DND-41 (cell line): ENCODE results near the gene IL10.

ENCODE experiments used
- ATAC-seq: fragments of 200-7000 bp; cut with Tn5 transposase; 3 replicates; pipeline ENCODE4 v1.9.1; 2021; ENCODE audit warnings: low read depth; ENCODE audit not compliant: insufficient read depth
- DNase-seq: peaks from one replicate; pipeline ENCODE4 v3.0.0-alpha.2; 2020
- H2AFZ ChIP-seq: 2 replicates; pipeline ENCODE4 v1.6.0; 2012; ENCODE audit warnings: low read depth, low read length
- H3K27ac ChIP-seq: 2 replicates; pipeline ENCODE4 v1.5.1; 2012; ENCODE audit warnings: low read length, inconsistent platforms
- H3K27me3 ChIP-seq: fragments of 200-600 bp; sonication (generic); 2 replicates; pipeline ENCODE4 v1.6.0; 2012; ENCODE audit warnings: low read length, mild to moderate bottlenecking, inconsistent platforms; ENCODE audit not compliant: insufficient read depth, poor library complexity
- H3K36me3 ChIP-seq: 2 replicates; pipeline ENCODE4 v1.5.1; 2012; ENCODE audit warnings: low read length, inconsistent platforms; ENCODE audit not compliant: insufficient read depth
- H3K4me1 ChIP-seq: 2 replicates; pipeline ENCODE4 v1.5.1; 2012; ENCODE audit warnings: mild to moderate bottlenecking, low read length; ENCODE audit not compliant: insufficient read depth
- H3K4me2 ChIP-seq: 2 replicates; pipeline ENCODE4 v1.6.0; 2012; ENCODE audit warnings: mild to moderate bottlenecking, moderate library complexity, low read length, inconsistent platforms; ENCODE audit not compliant: insufficient read depth
- H3K4me3 ChIP-seq, 2 experiments: fragments of 200-600 bp in 1 of 2; shearing (Covaris generic) in 1 of 2; 2 replicates each; pipeline ENCODE4 v1.5.1; 2012 to 2016; ENCODE audit warnings: inconsistent platforms in 2 of 2, low read length in 2 of 2, mild to moderate bottlenecking in 2 of 2, low read depth in 1 of 2, moderate library complexity in 1 of 2
- H3K79me2 ChIP-seq: 2 replicates; pipeline ENCODE4 v1.6.0; 2012; ENCODE audit warnings: low read length, inconsistent platforms; ENCODE audit not compliant: insufficient read depth
- H3K9ac ChIP-seq: 2 replicates; pipeline ENCODE4 v1.6.0; 2012; ENCODE audit warnings: low read depth, mild to moderate bottlenecking, inconsistent platforms, low read length, moderate library complexity
- H3K9me3 ChIP-seq: 2 replicates; pipeline ENCODE4 v1.5.1; 2012; ENCODE audit warnings: low read length, moderate library complexity, mild to moderate bottlenecking, inconsistent platforms; ENCODE audit not compliant: insufficient read depth, severe bottlenecking
- H4K20me1 ChIP-seq: 2 replicates; pipeline ENCODE4 v1.6.0; 2012; ENCODE audit warnings: low read length; ENCODE audit not compliant: insufficient read depth
- EZH2 ChIP-seq: IDR thresholded peaks from 3 replicates; pipeline ENCODE4 v1.6.1; 2012; ENCODE audit warnings: borderline replicate concordance, low read depth, mild to moderate bottlenecking, moderate library complexity, low read length, inconsistent platforms; ENCODE audit not compliant: severe bottlenecking
- TF ChIP-seq, protein P1 (sequence below): IDR thresholded peaks from 2 replicates; pipeline ENCODE4 v1.5.1; 2012; ENCODE audit warnings: borderline replicate concordance, low read length, moderate library complexity, mild to moderate bottlenecking; ENCODE audit not compliant: poor library complexity, severe bottlenecking; ENCODE audit errors: extremely low read depth

Gene IL10

DNA sequence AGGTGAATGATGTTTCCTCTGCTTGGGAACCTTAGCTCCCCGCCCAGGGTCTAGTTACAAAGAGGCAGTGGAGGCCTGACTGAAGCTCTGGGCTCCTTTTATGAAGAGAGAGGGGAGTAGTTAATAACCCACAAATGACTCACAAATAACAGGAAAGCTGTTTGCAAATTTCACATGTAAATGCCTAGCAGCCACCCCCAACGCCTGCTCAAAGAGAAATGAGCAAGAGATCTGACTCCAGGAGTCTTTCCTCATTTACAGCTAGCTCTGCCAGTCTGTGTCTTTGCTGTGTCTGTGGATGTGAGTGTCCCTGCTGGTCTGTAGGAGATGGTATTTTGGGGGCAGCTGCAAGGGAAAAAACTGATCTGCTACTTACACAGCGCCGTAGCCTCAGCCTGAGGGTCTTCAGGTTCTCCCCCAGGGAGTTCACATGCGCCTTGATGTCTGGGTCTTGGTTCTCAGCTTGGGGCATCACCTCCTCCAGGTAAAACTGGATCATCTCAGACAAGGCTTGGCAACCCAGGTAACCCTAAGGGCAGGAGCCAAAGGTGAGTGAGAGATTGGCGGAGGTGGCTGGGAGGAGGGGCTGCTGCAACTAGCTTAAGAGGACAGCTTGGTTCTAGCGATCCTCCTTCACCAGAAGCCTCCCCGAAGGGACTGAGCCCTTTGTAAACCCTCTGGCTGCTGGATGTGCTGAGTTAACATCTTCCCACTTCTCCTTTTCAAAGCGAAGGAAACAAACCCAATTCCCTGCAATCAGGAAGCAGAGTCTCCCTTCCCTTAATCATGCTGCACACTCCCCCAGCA is 1.6 kb downstream of the IL10 start, which contains the start of gene IL19:
Gene IL19 (plus strand): TSS at position 243 of the 807 bp plus-strand sequence. CDS start 65,890 bp downstream, outside the sequence.
- DNase-seq = no peak
- no peak for ATAC-seq
- H2AFZ ChIP-seq = peak within 1 kb of the TSS; percentile 40

DNA sequence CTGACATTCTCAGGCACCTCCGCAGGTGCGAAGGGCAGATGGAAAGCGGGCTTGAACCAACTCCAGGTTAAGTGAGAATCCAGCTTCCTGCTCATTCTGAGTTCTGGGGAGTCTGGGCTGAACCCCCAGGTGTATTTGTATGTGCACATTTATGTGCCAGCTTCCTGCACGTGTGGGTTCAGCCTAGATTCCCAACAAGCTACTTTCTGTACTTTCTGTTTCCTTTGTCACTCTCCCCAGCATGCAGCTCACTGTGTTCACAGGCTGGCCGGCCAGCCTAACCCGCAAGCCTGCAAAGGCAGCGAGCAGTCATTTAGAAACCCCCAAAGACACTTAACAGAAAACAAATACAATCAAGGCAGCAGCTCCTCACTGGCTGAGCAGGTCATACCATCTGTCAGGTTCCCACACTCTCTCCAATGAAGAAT is 3.0 kb downstream of the IL10 start:
- no peaks in the 10 kb centered on the region for H4K20me1 ChIP-seq

More for the DNA sequence above, 1.6 kb downstream of the IL10 start, which contains the start of gene IL19:
- no peaks in the 10 kb centered on the region for H3K27me3 ChIP-seq
- H4K20me1 ChIP-seq = no peaks in the 10 kb centered on the region
- H3K79me2 ChIP-seq = no peaks in the 10 kb centered on the region
- H3K27ac ChIP-seq = peak within 1 kb of the TSS; percentile 77
- no peaks in the 10 kb centered on the region for H3K36me3 ChIP-seq
- peak within 1 kb of the TSS; percentile 41 for H3K9ac ChIP-seq
- TF ChIP-seq, protein P1, sequence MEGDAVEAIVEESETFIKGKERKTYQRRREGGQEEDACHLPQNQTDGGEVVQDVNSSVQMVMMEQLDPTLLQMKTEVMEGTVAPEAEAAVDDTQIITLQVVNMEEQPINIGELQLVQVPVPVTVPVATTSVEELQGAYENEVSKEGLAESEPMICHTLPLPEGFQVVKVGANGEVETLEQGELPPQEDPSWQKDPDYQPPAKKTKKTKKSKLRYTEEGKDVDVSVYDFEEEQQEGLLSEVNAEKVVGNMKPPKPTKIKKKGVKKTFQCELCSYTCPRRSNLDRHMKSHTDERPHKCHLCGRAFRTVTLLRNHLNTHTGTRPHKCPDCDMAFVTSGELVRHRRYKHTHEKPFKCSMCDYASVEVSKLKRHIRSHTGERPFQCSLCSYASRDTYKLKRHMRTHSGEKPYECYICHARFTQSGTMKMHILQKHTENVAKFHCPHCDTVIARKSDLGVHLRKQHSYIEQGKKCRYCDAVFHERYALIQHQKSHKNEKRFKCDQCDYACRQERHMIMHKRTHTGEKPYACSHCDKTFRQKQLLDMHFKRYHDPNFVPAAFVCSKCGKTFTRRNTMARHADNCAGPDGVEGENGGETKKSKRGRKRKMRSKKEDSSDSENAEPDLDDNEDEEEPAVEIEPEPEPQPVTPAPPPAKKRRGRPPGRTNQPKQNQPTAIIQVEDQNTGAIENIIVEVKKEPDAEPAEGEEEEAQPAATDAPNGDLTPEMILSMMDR = no peak
- no peak for TF ChIP-seq EZH2
- H3K9me3 ChIP-seq = no peaks in the 10 kb centered on the region
- peaks cover 87% of the 10 kb centered on the region for H3K4me1 ChIP-seq
- peak within 1 kb of the TSS; percentile 33 for H3K4me2 ChIP-seq
- peak within 1 kb of the TSS in 1 of 2 experiments; percentile 4; a peak in 1 of 4 replicates for H3K4me3 ChIP-seq

DNA sequence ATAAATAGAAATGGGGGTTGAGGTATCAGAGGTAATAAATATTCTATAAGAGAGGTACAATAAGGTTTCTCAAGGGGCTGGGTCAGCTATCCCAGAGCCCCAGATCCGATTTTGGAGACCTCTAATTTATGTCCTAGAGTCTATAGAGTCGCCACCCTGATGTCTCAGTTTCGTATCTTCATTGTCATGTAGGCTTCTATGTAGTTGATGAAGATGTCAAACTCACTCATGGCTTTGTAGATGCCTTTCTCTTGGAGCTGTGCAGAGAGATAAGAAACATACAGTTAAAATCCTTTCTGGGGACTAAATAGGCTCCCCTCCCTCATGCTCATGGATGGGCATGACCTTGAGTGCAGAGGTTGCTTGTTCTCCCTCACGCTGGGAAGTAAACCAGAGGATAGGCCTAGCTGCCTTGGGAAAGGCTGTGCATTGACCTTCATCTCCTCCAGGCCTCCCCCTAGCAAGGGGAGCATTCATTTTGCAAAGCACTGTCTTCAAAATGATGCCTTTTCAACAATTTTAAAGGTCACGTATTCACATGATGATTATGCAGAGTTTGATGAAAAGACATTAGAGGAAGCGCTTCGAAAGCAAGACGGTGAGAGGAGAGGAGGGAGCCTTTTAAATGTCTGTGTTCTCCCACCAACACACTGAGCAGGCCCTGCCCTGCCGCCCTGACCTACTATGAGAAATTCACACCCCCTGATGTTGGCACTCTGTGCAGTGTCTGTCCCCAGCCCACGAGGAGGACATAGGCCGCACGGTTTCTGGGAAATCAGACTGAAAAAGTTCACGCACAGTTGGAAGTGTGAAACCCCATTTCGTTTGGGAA is 3.6 kb downstream of the IL10 start:
- no peak overlapping the region for H3K4me3 ChIP-seq
- H3K4me2 ChIP-seq = peak overlapping the region; percentile 33
- no peaks in the 10 kb centered on the region for H3K36me3 ChIP-seq
- no peaks in the 10 kb centered on the region for H4K20me1 ChIP-seq
- no peak for TF ChIP-seq EZH2
- TF ChIP-seq, protein P1 = no peak
- ATAC-seq = peak; percentile 12
- peak overlapping the region; percentile 41 for H3K9ac ChIP-seq
- no peaks in the 10 kb centered on the region for H3K79me2 ChIP-seq
- no peak for DNase-seq
- peak overlapping the region; percentile 40 for H2AFZ ChIP-seq
- peaks cover 93% of the 10 kb centered on the region for H3K4me1 ChIP-seq
- H3K9me3 ChIP-seq = no peaks in the 10 kb centered on the region
- H3K27ac ChIP-seq = peak overlapping the region; percentile 77
- H3K27me3 ChIP-seq = no peaks in the 10 kb centered on the region

More for the DNA sequence above, 3.0 kb downstream of the IL10 start:
- Histone ChIP-seq H3K9me3 (no peaks in the 10 kb centered on the region), H2AFZ (peak overlapping the region; percentile 40), H3K4me2 (peak overlapping the region; percentile 33), H3K36me3 (no peaks in the 10 kb centered on the region), H3K27me3 (no peaks in the 10 kb centered on the region), H3K9ac (peak overlapping the region; percentile 41), H3K4me1 (peaks cover 99% of the 10 kb centered on the region), H3K79me2 (no peaks in the 10 kb centered on the region), H3K4me3 (peak overlapping the region in 1 of 2 experiments; percentile 4; a peak in 1 of 4 replicates), H3K27ac (peak overlapping the region; percentile 77)
- peak; percentile 80 for ATAC-seq
- peak; percentile 83 for DNase-seq
- TF ChIP-seq, protein P1 = no peak
- TF ChIP-seq EZH2 = no peak
